ENCODE measurements around the gene MED12L. TPM values are rescaled to one million over a fixed set of nuclear protein-coding genes. Genes with fewer than 3 reads are reported as not detected.

MED12L gene
- total and polyA plus RNA-seq, 12 donors = 0.03 to 4.5 (median 0.71) TPM

GRCh38 chr3:151085889-151086483 lies 522 bp downstream of the MED12L start:
- peak; percentile 5 to 15 for DNase-seq
- H3K27me3 ChIP-seq = peaks cover 0 to 69% (median 37%) of the 10 kb centered on the region in 7 donors
- intact Hi-C loops (cut with DNase I) = loop anchor here in 2 of 10 donors (5.0 kb wide), 2 partner anchors 364 to 1546 kb away; no protein-coding TSS in a partner anchor

GRCh38 chr3:151086484-151087456 lies 1.3 kb downstream of the MED12L start:
- Histone ChIP-seq H3K36me3 (no peaks in the 10 kb centered on the region), H3K4me1 (peaks cover 0 to 27% (median 15%) of the 10 kb centered on the region in 9 donors), H3K9me3 (no peaks in the 10 kb centered on the region), H3K4me3 (peak overlapping the region; percentile 37 to 75 (median 66)), H3K27me3 (peaks cover 0 to 65% (median 33%) of the 10 kb centered on the region in 7 donors), H3K27ac (peak overlapping the region in 5 of 10 donors; percentile 31 to 65 (median 36))
- TF ChIP-seq CTCF (IDR thresholded peaks at IDR 0.05) = peak in 8 of 9 donors; percentile 21 to 66 (median 42)
- ATAC-seq (peak; percentile 82 to 93 (median 89)), DNase-seq (peak; percentile 67 to 68)
- intact Hi-C loops (cut with DNase I) = loop anchor here in 2 of 10 donors (5.0 kb wide), 2 partner anchors 364 to 1546 kb away; no protein-coding TSS in a partner anchor
- WGBS, 2 donors = 4 to 5% methylated on average over 81 of the region's 81 CpGs

More at GRCh38 chr3:151085889-151086483, 522 bp downstream of the MED12L start:
- peak overlapping the region in 4 of 10 donors; percentile 8 to 65 (median 45) for H3K27ac ChIP-seq
- 1% methylated on average over 55 to 60 of the region's 60 CpGs for WGBS, 2 donors
- no peaks in the 10 kb centered on the region for H3K36me3 ChIP-seq
- TF ChIP-seq CTCF (IDR thresholded peaks at IDR 0.05) = no peak
- H3K4me3 ChIP-seq = peak overlapping the region; percentile 37 to 75 (median 66)
- H3K9me3 ChIP-seq = no peaks in the 10 kb centered on the region
- peak; percentile 2 to 63 (median 32) for ATAC-seq
- peaks cover 0 to 27% (median 15%) of the 10 kb centered on the region in 9 donors for H3K4me1 ChIP-seq

- Histone ChIP-seq H3K36me3 (no peaks in the 10 kb centered on the region), H3K27ac (peak overlapping the region in 1 of 10 donors; percentile 65), H3K27me3 (peaks cover 0 to 58% (median 29%) of the 10 kb centered on the region in 7 donors), H3K4me1 (peaks cover 0 to 27% (median 15%) of the 10 kb centered on the region in 9 donors), H3K9me3 (no peaks in the 10 kb centered on the region), H3K4me3 (peak overlapping the region in 5 of 10 donors; percentile 63 to 73 (median 67))
- ATAC-seq = no peak
- no peak for TF ChIP-seq CTCF (IDR thresholded peaks at IDR 0.05)
- WGBS, 2 donors = 92 to 93% methylated on average over 2 of the region's 2 CpGs
- no peak for DNase-seq
- intact Hi-C loops (cut with DNase I) = loop anchor here in 2 of 10 donors (5.0 kb wide), 2 partner anchors 365 to 1545 kb away; no protein-coding TSS in a partner anchor
These were observed 2.2 kb downstream of the MED12L start for GRCh38 chr3:151087648-151088047.

All from heart right ventricle (tissue), 16 donors.